PFSK-1 (cell line): ENCODE data around the gene HIBCH.

ENCODE experiments used
- FOXP2 ChIP-seq: optimal IDR thresholded peaks from 2 replicates; pipeline ENCODE3; 2011; ENCODE audit warnings: borderline replicate concordance, control low read depth, inconsistent platforms; ENCODE audit not compliant: insufficient read depth; ENCODE audit errors: extremely low read length, extremely low read depth
- POLR2AphosphoS5 ChIP-seq: IDR thresholded peaks from 2 replicates; pipeline ENCODE4 v1.6.1; 2012; ENCODE audit warnings: low read depth, mild to moderate bottlenecking, control low read depth, low read length, moderate library complexity
- REST ChIP-seq, 2 experiments: IDR thresholded peaks; 2 replicates each; pipeline versions ENCODE4 v1.6.1 to v1.8.0; 2011 to 2012; ENCODE audit warnings: low read depth in 2 of 2, low read length in 2 of 2, control low read depth in 1 of 2, inconsistent platforms in 1 of 2, mild to moderate bottlenecking in 1 of 2, moderate library complexity in 1 of 2; ENCODE audit not compliant: insufficient read depth in 1 of 2
- SIN3A ChIP-seq: IDR thresholded peaks from 2 replicates; pipeline ENCODE4 v1.6.1; 2012; ENCODE audit warnings: mild to moderate bottlenecking, low read length, moderate library complexity, borderline replicate concordance; ENCODE audit not compliant: insufficient read depth
- TAF1 ChIP-seq: IDR thresholded peaks from 2 replicates; pipeline ENCODE4 v1.6.1; 2012; ENCODE audit warnings: low read length, control low read depth, borderline replicate concordance; ENCODE audit not compliant: insufficient read depth

HIBCH gene

GRCh38 chr2:190270298-190270697 lies 49.3 kb downstream of the HIBCH start:
- TF ChIP-seq TAF1: no peak
- no peak for TF ChIP-seq REST (IDR thresholded peaks at IDR 0.05; ENCODE audit: insufficient read depth in 1 of 2, low read depth in 2 of 2, low read length in 2 of 2)
- TF ChIP-seq SIN3A: no peak
- no peak for TF ChIP-seq POLR2AphosphoS5
- TF ChIP-seq FOXP2: no peak

GRCh38 chr2:190267302-190267701 lies 52.3 kb downstream of the HIBCH start:
- TF ChIP-seq FOXP2: no peak
- TF ChIP-seq POLR2AphosphoS5: no peak
- TF ChIP-seq REST (IDR thresholded peaks at IDR 0.05; ENCODE audit: insufficient read depth in 1 of 2, low read depth in 2 of 2, low read length in 2 of 2): no peak
- no peak for TF ChIP-seq TAF1
- no peak for TF ChIP-seq SIN3A

GRCh38 chr2:190266314-190266713 lies 53.3 kb downstream of the HIBCH start:
- TF ChIP-seq SIN3A (no peak), POLR2AphosphoS5 (no peak), REST (IDR thresholded peaks at IDR 0.05; ENCODE audit: insufficient read depth in 1 of 2, low read depth in 2 of 2, low read length in 2 of 2) (no peak), FOXP2 (no peak), TAF1 (no peak)

GRCh38 chr2:190261851-190262250 lies 57.8 kb downstream of the HIBCH start:
- TF ChIP-seq REST (IDR thresholded peaks at IDR 0.05; ENCODE audit: insufficient read depth in 1 of 2, low read depth in 2 of 2, low read length in 2 of 2): no peak
- no peak for TF ChIP-seq SIN3A
- TF ChIP-seq FOXP2: no peak
- no peak for TF ChIP-seq POLR2AphosphoS5
- TF ChIP-seq TAF1: no peak

- TF ChIP-seq REST (IDR thresholded peaks at IDR 0.05; ENCODE audit: insufficient read depth in 1 of 2, low read depth in 2 of 2, low read length in 2 of 2) (no peak), POLR2AphosphoS5 (no peak), FOXP2 (no peak), SIN3A (no peak), TAF1 (no peak)
Observed at GRCh38 chr2:190256087-190256486, 63.5 kb downstream of the HIBCH start.
